ENCODE data around the gene CCDC102B.
A peak's percentile ranks its signal among the peaks of the same experiment; 100 is the strongest.
"Not testable (repeated sequence)": the region's sequence is repeated elsewhere in the genome, so short reads cannot be mapped to it uniquely, and the experiment has no call there.

The CCDC102B gene

DNA sequence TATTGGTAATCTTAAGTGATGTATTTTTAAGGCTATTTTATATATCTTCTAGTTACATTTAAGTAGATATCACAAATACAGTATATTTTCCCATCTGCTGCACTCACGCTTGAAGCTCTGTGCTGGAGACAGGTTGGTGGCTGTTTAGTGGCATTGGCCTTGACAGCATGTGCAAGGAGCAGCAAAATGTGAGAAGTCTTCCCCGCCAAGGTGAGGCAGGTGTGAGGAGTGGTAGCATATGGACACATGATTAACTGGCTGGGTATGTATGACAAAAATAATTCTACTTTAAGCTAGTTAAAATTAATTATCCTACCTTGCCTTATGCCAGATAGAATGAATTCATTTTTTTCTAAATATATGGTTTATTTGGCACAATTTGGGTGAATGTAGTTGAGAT is 117.2 kb downstream of the CCDC102B start:
- no peak for DNase-seq

DNA sequence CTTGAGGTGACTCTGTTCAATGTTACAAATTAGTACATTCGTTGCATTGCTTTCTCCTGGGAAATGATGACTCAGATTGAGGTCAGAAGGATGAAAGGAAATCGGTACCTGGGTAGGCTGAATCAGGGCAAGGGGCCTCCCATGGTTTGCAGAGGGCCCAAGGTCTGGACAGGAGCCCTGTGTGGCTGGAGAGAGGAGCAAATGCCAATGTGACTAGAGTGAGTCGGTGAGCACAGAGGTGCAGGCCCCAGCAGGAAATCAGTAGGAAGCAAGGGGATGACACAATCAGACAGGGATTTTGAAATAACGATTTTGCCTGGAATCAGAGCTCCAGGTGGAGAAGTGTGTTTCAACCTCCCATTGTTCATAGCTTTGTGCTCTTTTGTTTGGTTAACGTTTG is 118.9 kb downstream of the CCDC102B start:
- DNase-seq = no peak

DNA sequence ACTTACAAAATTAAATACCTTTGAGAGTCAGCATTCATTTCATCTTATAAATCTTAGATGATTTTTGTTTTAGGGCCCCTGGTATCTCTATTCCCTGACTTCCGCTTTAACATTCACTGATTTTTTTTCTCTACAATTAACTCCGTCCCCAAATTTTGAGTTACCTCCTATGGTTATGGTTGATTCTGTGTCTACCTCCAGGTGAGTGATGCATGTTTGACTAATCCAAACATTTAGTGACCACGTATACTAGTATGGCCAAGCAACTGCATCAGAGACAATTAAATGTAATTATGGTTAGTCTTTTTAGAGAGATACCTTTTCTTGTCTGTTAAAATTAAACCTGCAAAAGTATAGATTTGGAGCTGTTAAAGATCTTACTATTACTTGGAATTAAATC is 120.3 kb downstream of the CCDC102B start:
- no peak for DNase-seq

DNA sequence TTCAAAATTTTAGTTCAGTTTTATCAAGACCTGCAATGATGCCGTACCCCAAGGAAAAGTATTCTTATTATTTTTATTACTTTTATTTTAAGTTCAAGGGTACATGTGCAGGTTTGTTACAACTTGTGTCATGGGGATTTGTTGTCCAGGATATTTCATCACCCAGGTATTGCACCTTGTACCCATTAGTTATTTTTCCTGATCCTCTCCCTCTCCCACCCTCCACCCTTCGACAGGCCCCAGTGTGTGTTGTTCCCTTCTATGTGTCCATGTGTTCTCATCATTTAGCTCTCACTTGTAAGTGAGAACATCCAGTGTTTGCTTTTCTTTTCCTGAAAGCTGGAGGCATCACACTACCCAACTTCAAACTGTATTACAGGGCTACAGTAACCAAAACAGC is 122.0 kb downstream of the CCDC102B start:
- DNase-seq = no peak

DNA sequence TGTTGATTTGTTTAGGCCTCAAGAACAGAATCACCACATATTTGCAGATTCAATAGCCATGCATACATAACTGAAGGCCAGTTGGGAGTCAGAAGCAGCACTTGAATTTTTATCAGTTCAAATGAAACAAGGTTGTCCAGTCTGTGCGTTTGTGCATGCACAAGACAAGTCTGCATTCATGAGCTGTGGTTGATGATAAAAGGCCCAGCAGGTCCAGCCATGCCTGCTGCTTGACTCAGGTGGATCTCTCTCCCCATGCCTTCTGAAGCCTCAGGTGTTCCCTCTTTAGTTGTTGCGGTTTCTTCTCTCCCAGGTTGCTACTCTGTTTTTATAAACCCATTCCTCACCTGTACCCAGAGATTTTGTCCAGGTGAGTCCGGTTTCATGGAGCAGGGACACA is 124.5 kb downstream of the CCDC102B start:
- DNase-seq = no peak

DNA sequence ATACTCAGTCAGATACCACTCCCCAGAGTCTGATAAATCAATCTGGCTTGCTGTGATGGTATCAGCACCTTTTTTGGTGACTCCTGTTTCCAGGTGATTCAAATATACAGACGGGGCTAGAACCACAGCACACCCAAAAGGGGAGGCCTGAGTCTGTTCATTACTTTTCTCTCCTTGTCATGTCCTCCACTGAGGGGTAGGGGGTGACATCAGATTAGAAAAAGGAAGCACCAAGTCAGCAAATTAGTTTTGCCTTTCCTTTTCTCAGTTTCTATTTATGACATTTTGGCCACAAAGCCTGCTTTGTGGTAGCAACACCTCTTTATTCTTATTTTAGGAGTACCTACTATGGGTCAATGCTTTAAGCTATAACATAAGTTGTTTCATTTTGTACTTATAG is 127.4 kb downstream of the CCDC102B start:
- DNase-seq = peak; percentile 4 to 37

DNA sequence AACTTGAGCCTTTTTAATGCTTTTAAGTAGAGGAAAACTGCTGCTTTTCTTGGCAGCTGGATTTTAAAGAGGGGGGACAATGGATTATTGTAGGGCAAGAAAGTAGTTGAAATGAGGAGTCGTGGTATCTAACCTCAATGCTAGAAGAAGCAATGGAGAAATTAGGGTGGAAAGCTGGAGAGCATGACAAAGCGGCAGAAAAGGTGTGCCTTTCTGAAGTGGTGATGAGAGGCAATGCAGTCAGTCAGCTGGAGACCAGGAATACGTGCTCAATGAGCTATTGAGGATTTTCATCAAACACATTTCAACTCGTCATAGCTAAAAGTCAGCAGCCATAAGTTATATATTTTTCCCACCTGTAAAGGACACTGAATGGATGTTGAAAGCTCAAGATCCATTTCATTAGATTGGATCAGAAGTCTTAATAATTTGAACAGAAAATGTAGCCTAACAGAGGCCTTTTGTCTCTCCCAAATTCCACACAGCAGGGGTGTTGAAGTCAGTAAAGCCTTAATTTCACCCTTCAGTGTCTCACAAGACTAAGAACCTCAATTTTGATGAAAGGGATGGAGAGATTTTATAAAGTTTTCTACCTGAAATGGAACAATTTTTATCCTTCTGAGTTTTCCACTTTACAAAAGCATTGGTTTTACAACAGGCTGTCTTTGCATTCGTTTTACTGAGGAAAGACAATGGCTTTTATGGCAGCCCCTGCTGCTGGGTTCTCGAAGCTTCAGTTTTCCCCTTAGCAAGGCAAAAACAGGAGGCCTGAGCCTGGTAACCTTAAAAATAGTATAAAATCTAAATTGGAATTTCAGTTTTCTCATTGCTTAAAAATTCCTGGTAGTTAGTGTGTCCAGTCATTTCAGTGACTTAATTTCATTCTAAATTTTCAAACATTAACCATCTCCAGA is 131.1 kb downstream of the CCDC102B start:
- no peak for DNase-seq

DNA sequence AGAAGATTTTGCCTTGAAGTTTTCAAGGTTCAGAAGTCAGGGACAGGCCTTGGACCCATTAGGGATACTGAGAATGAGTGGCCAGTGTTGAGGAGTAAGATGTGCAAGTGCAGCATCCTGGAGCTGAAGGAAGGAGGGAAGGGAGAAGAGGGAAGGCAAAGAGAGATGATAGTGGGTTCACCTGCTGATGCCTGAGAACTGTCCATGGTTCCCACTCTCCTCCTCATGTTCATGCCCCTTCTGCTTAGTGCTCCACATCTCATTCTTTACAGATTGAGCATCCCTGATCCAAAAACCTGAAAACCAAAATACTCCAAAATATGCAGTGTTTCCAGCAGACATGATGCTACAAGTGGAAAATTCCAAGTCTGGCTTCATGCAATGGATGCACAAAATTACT is 137.8 kb downstream of the CCDC102B start:
- no peak for DNase-seq

DNA sequence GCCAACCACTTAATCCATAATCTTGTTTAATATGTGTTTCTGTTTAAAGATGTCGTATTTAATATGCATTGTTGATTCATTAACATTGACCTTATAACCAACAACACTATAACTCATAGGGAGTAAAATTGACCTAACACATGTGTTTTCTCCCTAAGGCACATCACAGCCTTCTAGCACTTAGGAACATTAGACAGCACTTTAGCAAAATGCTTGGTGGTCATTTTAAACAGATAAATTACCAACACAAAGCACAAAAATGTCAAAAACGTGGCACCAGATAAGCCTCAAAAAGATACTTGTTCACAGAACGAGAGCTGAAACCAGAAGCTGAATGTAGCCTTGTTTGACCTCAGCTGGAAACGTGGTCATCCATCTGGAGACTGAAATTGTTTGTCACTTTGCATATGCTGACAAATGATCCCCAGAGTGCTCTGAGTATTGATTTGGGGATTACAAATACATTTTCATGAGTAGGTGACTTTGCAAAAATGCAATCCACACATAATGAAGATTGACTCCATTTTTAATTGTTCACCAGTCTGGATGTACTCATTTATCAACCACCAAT is 139.2 kb downstream of the CCDC102B start:
- no peak for DNase-seq

DNA sequence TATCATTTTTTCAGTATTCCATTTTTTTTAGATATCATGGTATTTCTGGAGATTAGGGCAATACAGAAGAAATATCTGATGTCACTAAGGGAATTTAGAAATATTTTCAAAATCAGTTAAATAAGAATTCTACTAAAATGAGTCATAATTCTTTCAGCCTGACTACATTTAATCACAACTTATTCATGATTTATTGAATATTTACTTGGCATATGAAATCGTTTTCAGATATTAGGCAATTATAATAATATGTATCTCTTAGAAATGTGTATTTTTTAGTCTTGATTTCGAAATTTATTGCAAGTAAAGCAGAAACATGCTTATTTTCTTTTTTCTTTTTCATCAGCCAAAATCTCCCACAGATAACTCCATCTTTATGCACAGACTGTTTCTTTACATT is 142.2 kb downstream of the CCDC102B start:
- DNase-seq = no peak

DNA sequence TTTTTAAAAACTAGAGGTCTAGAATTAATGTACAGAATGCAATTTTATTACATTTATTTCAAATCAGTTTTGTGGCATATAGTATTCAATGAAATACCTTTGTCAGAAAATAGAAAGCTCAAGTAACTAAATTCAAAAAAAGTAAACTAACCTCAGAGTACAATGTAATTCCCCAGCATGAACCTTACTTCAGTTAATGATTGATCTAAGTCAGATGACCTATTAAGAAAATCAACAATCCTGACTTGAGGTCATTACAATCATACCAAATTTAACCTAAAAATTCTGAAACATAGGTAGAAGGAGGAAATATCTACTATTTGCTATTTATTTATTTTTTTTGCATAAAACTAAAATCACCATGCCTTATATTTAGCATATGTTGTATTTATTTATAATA is 142.9 kb downstream of the CCDC102B start:
- no peak for DNase-seq

DNA sequence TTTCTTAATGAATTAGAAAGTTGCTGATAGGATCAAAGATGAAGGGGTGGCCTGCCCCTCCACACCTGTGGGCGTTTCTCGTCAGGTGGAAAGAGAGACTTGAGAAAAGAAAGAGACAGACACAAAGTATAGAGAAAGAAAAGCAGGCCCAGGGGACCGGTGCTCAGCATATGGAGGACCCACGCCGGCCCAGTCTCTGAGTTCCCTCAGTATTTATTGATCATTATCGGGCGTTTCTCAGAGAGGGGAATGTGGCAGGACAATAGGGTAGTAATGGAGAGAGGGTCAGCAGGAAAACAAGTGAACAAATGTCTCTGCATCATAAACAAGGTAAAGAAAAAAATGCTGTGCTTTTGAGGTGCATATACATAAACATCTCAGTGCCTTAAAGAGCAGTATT is 144.3 kb downstream of the CCDC102B start:
- no peak for DNase-seq

DNA sequence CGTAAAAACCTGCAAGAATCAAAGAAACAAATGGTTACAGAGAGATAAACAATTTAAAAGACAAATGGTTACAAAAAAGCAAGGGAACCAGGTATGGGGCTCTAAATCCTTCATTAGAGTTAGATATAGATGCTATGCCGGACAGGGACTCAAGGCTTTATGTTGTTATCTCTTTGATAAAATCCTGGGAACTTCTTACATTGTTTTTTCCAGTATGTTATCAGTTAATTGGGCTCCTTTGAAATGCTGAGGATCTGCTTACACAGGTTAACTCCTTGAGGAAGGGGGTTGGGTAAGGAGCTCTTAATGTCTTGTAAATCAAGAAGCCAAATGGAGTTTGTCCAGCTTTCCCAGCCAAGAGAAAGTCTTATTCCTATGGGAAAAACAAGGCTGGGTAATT is 146.0 kb downstream of the CCDC102B start:
- not testable (repeated sequence) for DNase-seq

DNA sequence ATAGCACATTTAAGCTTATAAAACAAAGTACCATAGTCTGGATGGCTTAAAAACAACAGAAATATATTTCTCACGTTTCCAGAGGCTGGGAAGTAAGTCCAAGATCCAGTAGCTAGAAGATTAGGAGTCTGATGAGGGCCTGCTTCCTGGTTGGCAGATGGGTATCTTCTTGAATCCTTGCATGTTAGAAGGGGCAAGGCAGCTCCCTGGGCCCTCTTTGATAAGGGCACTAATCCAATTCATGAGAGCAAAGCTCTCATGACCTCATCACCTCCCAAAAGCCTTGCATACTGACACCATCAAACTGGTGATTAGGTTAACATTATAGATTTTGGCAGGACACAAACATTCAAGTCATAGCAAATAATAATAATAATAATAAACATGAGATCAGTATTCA is 146.4 kb downstream of the CCDC102B start:
- no peak for DNase-seq

DNA sequence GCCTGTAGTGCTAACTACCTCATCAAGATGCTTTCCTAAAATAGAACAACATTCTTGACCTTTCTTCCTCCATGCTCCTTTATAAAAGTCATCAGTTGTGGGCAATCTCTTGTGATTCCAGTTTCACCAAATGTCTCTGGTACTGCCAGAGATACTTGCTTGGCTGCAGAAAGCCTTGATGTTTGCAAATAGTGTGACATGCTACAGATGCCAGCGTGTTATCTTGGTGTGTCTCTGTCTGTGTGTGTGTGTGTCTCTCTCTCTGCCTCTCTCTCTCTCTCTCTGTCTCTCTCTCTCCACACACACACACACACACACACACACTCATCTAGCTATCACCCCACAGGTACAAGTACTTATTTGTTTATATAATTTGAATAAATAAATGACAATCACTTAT is 146.9 kb downstream of the CCDC102B start:
- DNase-seq = no peak

DNA sequence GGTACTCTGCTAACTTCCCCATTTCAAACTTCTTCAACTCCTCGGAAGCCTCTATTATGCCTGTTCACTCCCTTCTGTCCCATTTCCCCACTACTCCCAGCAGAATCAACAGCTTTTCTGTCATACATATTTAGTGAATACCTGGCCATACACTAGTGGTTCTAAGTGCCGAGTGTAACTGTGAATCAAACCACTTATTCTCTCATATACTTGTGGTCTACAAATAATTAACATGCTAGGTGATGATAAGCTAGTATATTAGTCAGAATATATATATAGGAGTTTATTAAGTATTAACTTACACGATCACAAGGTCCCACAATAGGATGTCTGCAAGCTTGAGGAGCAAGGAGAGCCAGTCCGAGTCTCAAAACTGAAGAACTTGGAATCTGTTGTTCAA is 150.7 kb downstream of the CCDC102B start:
- DNase-seq = no peak

DNA sequence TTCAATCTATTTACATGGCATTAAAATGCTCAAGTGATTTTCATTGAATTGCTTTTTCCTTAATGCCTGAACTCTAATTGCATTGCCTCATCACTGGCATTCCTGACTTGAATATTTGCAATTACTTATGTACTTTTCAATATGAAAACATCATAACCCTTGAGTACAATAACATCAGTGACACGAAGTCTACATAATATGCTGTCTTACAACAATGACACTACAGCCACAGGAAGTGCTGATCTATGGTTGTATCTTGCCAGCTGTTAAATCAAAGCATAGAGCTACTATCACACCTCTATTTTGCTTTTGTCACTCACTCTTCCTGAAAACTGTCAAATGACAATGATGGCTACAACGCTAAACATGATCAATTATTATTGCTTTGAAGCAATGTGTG is 156.9 kb downstream of the CCDC102B start:
- peak in 1 of 2 experiments; percentile 19 for DNase-seq

DNA sequence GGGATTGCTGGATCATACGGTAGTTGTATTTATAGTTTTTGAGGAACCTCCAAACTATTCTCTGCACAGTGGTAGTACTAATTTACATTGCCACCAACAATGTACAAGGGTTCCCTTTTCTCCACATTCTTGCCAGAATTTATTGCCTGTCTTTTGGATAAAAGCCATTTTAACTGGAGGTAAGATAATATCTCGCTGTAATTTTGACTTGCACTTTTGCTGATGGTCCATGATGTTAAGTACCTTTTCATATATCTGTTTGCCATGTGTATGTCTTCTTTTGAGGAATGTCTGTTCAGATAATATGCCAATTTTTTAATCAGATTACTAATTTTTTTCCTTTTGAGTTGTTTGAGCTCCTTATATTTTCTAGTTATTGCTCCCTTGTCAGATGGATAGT is 158.8 kb downstream of the CCDC102B start:
- no peak for DNase-seq

DNA sequence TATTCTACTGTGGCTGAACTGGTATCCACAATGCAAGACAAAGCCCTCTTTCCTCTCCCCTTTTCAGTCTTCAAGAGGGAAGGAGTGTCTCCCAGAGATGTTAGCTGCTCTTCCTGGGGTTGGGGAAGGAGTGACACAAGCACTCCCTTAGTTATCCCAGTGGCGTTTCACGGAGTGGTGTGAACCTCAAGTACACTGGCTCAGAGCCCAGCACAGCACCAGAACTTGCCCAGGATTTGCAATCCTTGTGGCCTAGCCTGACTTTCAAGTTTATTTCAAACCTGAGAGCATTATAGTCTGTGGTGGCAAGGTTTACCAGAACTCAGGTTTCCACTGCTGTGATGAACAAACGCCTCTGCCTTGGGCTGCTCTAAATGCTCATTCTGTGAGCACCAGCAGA is 162.5 kb downstream of the CCDC102B start:
- no peak for DNase-seq

DNA sequence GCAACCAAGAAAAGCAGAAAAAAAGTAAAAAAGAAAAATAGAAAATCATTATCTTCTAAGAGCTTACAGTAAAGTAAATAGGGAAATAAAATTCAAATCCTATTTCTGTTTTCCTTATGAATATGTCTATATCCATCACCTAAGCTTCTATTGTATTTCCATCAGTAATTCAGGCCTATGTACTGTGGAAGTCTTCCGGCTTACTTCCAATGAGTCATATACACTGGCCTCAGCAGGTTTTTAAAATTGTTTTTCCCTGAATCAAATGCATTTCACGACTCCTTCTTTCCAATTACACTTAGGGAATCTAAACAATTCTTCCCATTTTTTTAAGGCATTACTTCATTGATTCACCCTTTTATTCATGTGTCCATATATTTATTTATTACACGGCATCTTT is 164.7 kb downstream of the CCDC102B start:
- DNase-seq = no peak

DNA sequence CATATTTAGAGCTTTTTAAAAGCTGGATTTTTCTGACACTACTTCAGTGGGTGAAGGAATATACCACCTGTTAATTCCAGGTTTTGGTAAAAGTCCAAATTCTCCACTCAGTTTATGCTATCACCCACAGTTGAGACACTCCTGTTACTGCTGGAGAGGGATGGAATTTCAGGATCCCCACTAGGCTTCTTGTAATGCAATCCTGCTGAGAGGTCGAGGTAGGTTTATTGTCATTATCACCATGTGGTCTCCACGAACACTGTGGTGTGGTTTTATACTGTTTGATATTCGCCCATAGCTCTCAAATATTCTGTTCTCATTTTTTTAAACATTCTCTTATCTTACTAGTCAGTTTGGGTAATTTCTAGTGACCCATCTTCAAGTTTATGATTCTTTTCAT is 167.9 kb downstream of the CCDC102B start:
- DNase-seq = no peak

DNA sequence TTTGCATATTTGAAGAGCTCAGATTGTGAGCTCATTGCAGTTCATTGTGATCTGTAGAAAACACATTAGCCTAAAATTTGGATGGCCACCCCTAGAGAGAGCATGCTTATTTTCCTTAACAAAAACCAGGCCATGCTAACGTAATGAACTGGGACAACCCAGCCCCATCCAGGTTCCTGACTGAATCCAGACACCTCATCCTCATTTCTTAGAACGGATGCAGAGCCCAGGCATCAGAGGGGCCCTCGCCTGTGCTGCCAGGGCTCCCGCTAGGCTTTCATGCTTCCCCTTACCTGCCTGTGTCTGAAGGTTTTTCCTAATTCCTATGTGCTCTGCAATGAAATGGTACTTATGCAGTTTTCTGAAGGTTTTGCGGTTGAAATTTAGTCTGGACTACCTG is 171.1 kb downstream of the CCDC102B start:
- no peak for DNase-seq

DNA sequence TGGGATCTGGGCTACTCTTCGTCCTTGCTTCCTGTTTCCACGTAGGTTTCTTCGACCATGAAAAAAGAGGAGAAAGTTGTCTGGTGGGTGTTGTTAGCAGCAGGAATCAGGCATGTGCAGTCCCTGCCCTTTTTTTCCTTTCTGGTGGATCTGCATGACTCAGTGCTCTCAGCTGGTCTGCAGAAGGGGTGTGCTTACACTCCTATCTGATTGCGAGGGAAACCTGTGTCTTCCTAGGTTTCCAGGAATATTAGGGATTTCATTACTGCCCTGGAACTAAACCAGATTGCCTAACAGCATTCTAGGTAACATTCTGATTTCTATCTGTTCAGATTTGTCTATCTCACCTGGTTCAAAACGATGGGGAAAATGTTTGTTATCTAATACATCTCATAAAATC is 174.3 kb downstream of the CCDC102B start:
- DNase-seq = no peak

DNA sequence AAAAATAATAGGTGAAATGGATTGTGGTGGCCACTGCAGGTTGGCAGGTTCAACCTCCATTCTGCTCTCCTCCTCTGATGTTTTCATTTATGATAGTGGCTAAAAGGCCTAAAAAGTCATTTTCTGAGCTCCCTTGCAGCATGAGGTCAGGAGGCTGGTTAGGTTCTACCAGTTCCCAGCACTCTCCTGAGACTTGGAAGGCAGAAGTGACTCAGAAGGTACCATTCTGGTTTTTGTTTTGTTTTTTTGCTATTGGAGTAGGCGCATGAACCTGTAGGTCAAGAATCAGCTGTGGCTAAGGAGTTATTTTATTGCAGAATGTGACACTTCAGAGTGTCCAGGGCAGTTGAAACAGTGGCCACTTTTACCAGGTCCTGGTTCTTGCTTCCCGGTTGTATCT is 181.9 kb downstream of the CCDC102B start:
- DNase-seq = no peak

DNA sequence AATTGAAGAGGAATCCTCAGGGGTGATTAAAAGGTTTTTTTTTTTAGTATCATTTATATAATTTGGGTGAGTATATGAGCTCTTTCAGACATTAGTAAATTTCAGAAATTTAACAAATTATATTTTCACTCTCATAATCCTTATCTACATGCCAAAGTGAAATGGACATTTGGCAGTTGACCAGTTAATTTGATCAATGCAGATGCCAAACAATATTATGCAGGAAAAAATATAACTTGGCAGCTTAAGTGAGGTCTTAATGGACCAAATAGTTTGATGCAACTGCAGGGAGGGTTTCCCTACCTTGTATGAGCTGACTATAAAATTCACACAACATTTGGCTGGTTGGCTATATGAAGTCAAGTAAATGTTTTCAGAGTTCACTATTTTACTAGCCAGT is 185.2 kb downstream of the CCDC102B start:
- no peak for DNase-seq
